ENCODE results near the gene CA9. TPM values are rescaled to one million over a fixed set of nuclear protein-coding genes. Genes with fewer than 3 reads are reported as not detected.
A peak's percentile ranks its signal among the peaks of the same experiment; 100 is the strongest.

CA9 gene
- total and polyA plus RNA-seq, 9 of the 15 experiments (the other 6 are each of a cell fraction or from before 2014, with no cell fraction given) = 0.15 to 10.6 (median 0.60) TPM; not detected in 4

DNA sequence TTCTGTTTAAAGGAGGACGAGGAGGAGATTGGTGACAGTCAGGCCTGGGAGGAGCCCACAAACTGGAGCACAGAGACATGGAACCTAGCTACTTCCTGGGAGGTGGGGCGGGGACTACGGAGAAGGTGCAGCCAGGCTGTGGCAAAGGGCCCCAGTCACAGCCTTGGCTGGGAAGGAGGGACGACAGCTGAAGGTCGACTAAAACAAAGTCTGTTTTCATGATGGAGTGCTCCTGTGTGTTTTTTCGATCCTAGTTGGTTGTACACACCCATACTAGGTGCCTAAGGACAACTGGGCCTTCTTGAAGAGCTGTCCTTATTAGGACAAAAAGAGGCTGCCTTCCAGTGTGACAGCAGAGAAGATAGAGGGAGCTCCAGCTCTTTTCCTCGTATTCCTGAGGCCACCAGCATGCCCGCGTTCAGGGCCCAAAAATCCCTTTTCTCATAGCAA is 12.7 kb upstream of the CA9 start:
- intact Hi-C loops (cut with micrococcal nuclease) = loop anchor here (10.0 kb wide), 1 partner anchor 154 kb away; the partner anchor contains the start of genes HINT2 and SPAG8
- peak overlapping the region in 1 of 2 experiments; percentile 32; a peak in 1 of 4 replicates for H3K9ac ChIP-seq (ENCODE audit: insufficient read depth in 1 of 2, low read depth in 2 of 2, low read length in 2 of 2)

More for the DNA sequence above, 12.7 kb upstream of the CA9 start:
- TF ChIP-seq GABPA (tag; conservative IDR thresholded peaks at IDR 0.05; ENCODE audit: low read depth) (0 out of 2 replicates have a peak, but pooled peaks have one; percentile 14), HCFC1 (IDR thresholded peaks at IDR 0.05; ENCODE audit: low read depth, low read length) (no peak), SRSF3 (IDR thresholded peaks at IDR 0.05; ENCODE audit: insufficient read depth, low read length) (no peak), HIVEP1 (CRISPR knock-in tag; IDR thresholded peaks at IDR 0.05) (no peak), EP300 (IDR thresholded peaks at IDR 0.05; ENCODE audit: low read length) (no peak), RAD21 (CRISPR knock-in tag; conservative IDR thresholded peaks at IDR 0.05 in 1 of 2, IDR thresholded peaks at IDR 0.05 in 1 of 2) (peak; percentile 21 to 57; a peak in 3 of 4 replicates), ZNF263 (CRISPR knock-in tag; IDR thresholded peaks at IDR 0.05; ENCODE audit: borderline replicate concordance) (peak; percentile 30; the same call in 1 of the 2 replicates), SRF (CRISPR knock-in tag; IDR thresholded peaks at IDR 0.05) (peak in 1 of 2 experiments; percentile 90; a peak in 2 of 4 replicates), L3MBTL2 (IDR thresholded peaks at IDR 0.05) (0 out of 2 replicates have a peak, but pooled peaks have one; percentile 13), ZNF175 (CRISPR knock-in tag; IDR thresholded peaks at IDR 0.05; ENCODE audit: low read depth) (0 out of 2 replicates have a peak, but pooled peaks have one; percentile 48)
- TF ChIP-seq, protein P1, sequence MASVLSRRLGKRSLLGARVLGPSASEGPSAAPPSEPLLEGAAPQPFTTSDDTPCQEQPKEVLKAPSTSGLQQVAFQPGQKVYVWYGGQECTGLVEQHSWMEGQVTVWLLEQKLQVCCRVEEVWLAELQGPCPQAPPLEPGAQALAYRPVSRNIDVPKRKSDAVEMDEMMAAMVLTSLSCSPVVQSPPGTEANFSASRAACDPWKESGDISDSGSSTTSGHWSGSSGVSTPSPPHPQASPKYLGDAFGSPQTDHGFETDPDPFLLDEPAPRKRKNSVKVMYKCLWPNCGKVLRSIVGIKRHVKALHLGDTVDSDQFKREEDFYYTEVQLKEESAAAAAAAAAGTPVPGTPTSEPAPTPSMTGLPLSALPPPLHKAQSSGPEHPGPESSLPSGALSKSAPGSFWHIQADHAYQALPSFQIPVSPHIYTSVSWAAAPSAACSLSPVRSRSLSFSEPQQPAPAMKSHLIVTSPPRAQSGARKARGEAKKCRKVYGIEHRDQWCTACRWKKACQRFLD (CRISPR knock-in tag; IDR thresholded peaks at IDR 0.05) = peak; percentile 42; the same call in 1 of the 2 replicates
- TF ChIP-seq, protein P2, sequence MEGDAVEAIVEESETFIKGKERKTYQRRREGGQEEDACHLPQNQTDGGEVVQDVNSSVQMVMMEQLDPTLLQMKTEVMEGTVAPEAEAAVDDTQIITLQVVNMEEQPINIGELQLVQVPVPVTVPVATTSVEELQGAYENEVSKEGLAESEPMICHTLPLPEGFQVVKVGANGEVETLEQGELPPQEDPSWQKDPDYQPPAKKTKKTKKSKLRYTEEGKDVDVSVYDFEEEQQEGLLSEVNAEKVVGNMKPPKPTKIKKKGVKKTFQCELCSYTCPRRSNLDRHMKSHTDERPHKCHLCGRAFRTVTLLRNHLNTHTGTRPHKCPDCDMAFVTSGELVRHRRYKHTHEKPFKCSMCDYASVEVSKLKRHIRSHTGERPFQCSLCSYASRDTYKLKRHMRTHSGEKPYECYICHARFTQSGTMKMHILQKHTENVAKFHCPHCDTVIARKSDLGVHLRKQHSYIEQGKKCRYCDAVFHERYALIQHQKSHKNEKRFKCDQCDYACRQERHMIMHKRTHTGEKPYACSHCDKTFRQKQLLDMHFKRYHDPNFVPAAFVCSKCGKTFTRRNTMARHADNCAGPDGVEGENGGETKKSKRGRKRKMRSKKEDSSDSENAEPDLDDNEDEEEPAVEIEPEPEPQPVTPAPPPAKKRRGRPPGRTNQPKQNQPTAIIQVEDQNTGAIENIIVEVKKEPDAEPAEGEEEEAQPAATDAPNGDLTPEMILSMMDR (IDR thresholded peaks at IDR 0.05 in 2 of 3, conservative IDR thresholded peaks at IDR 0.05 in 1 of 3; ENCODE audit: insufficient read depth in 2 of 3, low read depth in 1 of 3, low read length in 3 of 3) = peak; percentile 35 to 64 (median 46); a peak in 5 of 6 replicates
- TF ChIP-seq, protein P3, sequence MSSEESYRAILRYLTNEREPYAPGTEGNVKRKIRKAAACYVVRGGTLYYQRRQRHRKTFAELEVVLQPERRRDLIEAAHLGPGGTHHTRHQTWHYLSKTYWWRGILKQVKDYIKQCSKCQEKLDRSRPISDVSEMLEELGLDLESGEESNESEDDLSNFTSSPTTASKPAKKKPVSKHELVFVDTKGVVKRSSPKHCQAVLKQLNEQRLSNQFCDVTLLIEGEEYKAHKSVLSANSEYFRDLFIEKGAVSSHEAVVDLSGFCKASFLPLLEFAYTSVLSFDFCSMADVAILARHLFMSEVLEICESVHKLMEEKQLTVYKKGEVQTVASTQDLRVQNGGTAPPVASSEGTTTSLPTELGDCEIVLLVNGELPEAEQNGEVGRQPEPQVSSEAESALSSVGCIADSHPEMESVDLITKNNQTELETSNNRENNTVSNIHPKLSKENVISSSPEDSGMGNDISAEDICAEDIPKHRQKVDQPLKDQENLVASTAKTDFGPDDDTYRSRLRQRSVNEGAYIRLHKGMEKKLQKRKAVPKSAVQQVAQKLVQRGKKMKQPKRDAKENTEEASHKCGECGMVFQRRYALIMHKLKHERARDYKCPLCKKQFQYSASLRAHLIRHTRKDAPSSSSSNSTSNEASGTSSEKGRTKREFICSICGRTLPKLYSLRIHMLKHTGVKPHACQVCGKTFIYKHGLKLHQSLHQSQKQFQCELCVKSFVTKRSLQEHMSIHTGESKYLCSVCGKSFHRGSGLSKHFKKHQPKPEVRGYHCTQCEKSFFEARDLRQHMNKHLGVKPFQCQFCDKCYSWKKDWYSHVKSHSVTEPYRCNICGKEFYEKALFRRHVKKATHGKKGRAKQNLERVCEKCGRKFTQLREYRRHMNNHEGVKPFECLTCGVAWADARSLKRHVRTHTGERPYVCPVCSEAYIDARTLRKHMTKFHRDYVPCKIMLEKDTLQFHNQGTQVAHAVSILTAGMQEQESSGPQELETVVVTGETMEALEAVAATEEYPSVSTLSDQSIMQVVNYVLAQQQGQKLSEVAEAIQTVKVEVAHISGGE (CRISPR knock-in tag; IDR thresholded peaks at IDR 0.05) = 0 out of 6 replicates have a peak, but pooled peaks of 1 of the 3 experiments have one; percentile 17
- in situ Hi-C loops (cut with MboI) = no loop called here
- 45% methylated on average over 9 of the region's 9 CpGs for WGBS (ENCODE audit: insufficient coverage, low coverage, missing lambda C conversion rate)
- ChIA-PET POLR2A (interaction anchor here (0.6 to 1.5 kb wide), 14 partner anchors 13 to 377 kb away, joined by 3 to 5 read pairs (median 3); partner anchors contain the start of genes CREB3, HINT2, RGP1 and TLN1), CTCF (ENCODE audit: low intra/inter-chr PET ratio) (no interaction called here)
- Histone ChIP-seq H3K9me1 (ENCODE audit: control insufficient read depth, insufficient read depth, low read length) (no peaks in the 10 kb centered on the region), H3K79me2 (ENCODE audit: control insufficient read depth, insufficient read depth, low read length) (peaks cover 26% of the 10 kb centered on the region), H3K36me3 (ENCODE audit: control insufficient read depth, insufficient read depth, low read length) (peaks cover 36% of the 10 kb centered on the region; the same call in 2 of the 3 replicates), H3K4me1 (replicated peaks in 1 of 2; ENCODE audit: control insufficient read depth in 2 of 2, insufficient read depth in 2 of 2, low read length in 2 of 2) (peaks cover 24 to 38% of the 10 kb centered on the region in 2 experiments), H3K4me2 (ENCODE audit: insufficient read depth, low read length) (no peak overlapping the region), H3K27ac (ENCODE audit: extremely low read depth, low read depth, low read length) (peak overlapping the region; percentile 40; the same call in 2 of the 3 replicates), H3K9me3 (replicated peaks; ENCODE audit: control insufficient read depth, insufficient read depth, low read depth, low read length) (no peaks in the 10 kb centered on the region), H3K4me3 (no peak overlapping the region), H4K20me1 (replicated peaks; ENCODE audit: control insufficient read depth, insufficient read depth, low read length) (no peaks in the 10 kb centered on the region), H2AFZ (ENCODE audit: low read depth, low read length) (no peak overlapping the region), H3K27me3 (ENCODE audit: control insufficient read depth in 2 of 2, insufficient read depth in 2 of 2, low read length in 2 of 2) (no peaks in the 10 kb centered on the region)
- FAIRE-seq (peak; percentile 69), DNase-seq (ENCODE audit: extremely low read depth in 1 of 4, low spot score in 3 of 4) (peak in 1 of 4 experiments; percentile 41), ATAC-seq (no peak)
- no TSS peak for BruUV-seq (replicated peaks)

Data from K562 (cell line).